ACHN (cell line): ENCODE results near the gene RNF186.
A peak's percentile ranks its signal among the peaks of the same experiment; 100 is the strongest.
"Not testable (repeated sequence)": the region's sequence is repeated elsewhere in the genome, so short reads cannot be mapped to it uniquely, and the experiment has no call there.

Experiments
- DNase-seq: peaks from one replicate; pipeline ENCODE4 v3.0.0-alpha.2; 2015
- in situ Hi-C: cut with HindIII; loops from 2 replicates; pipeline ENCODE4 v1.10.0; 2017; ENCODE audit warnings: low sequenced_read_pairs, low pct_ligation_motif_present, low pct_unique_long_range_greater_than_20kb

Gene RNF186

DNA sequence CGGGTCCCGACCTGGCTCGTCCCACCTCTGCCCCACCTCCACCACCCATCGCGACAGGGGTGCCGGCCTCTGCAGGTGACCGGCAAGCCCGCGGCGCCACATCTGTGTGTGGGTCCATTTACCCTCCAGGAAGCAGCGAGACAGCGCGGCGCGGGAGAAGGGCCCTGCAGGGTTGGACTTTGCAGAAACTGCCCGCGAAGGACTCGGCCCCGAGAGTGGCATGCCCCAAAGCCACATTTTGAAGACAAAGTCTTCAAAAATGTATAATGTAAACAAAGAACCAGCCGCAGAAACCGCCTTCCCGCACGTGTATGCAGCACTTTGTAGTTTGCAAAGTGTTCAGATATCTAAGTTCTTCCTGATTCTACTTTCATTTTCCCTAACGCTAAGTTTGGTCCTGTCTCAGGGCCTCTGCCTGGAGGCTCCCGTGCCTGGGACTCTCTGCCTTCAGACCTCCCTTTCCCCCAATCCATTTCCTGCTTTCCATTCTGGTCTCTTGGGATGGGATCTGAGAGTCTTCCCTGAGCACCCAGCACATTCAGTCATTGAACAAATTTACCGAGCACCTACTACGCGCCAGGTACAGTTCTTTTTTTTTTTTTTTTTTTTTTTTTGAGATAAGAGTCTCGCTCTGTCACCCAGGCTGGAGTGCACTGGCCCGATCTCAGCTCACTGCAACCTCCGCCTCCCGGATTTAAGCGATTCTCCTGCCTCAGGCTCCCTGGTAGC lies 14.8 kb downstream of the RNF186 start:
- in situ Hi-C loops: no loop called here
- DNase-seq: peak; percentile 75

DNA sequence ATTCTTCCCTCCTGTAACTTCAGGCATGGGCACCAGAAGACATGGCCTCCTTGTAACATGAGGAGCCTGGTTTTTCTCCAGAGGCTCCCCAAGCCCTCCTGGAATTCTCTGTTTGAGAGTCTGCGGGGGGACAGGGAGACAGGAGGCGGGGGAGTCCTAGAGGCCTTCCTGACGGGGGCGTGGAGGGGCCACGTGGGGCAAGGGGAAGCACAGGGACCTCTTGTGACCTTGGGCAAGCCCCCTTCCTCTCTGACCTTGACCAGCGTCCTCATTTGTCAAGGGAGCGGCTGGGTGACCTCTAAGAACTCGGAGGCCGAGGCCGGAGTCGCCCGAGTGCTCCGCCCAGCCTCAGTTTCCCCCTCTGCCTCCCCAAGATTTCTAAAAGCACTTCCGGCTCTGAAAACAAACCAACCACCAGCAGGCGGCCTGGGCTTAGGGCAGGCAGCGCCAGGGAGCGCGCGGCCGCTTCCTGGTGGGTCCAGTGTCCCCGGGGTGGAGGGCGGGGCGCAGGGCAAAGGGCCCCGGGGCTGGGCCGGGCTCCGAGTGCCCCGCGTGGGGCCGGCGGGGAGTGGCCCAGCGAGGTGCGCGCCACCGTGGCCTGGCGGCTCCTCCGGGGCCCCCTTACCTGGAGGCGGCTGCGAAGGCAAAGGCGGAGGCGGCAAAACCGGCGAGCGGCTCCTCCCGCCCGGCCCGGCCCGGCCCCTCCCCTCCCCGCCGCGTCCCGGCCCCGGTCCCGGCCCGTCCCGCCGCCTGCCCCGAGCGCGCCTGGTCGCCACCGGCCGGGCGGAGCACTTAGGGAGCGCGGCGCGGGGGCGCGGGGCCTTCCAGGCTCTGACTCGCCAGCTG lies 15.6 kb downstream of the RNF186 start, which contains the start of gene TMCO4:
TSS of gene TMCO4 (minus strand) at position 687 of the 846 bp plus-strand sequence. CDS start 19,158 bp downstream, outside the sequence.
- in situ Hi-C loops: no loop called here
- peak; percentile 68 for DNase-seq

DNA sequence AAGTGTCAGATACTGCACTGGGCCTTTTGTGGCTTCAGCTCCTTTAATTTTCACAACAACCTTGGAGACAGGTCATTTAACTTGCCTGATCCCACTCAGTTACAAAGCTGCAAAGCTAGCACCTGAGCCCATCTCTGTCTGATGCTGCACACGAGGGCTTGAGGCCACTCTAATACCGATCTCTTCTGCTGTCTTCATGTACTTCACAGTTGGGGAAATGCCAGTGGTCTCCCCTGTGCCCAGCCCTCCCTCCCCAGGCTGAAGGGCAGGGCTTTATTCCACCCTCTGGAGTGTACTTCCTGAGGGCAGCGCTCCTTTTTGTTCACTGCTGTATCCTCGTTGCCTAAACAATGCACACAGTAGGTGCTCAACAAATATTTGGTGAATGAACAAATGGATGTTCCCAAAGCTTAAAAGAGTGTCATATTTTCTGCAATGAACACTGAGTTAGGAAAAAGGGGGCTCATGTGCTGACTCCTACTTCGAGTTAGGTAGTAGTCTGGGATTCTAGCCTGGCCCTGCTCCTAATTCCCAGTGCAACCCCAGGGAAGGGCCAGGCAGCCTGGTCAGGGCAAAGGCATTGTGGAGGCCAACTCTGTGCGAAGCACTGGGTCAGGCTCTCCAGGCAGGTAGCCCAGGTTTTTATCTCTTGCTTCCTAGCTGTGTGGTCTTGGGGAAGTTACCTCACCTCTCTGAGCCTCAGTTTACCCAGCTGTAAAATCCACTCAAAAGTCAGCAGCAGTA lies 16.4 kb downstream of the RNF186 start:
- no peak for DNase-seq
- in situ Hi-C loops: no loop called here

GRCh38 chr1:19797827-19798226 lies 17.3 kb downstream of the RNF186 start:
- no peak for DNase-seq
- in situ Hi-C loops: no loop called here

- in situ Hi-C loops: no loop called here
- DNase-seq: no peak
These were observed 20.5 kb downstream of the RNF186 start for GRCh38 chr1:19794583-19794982.

DNA sequence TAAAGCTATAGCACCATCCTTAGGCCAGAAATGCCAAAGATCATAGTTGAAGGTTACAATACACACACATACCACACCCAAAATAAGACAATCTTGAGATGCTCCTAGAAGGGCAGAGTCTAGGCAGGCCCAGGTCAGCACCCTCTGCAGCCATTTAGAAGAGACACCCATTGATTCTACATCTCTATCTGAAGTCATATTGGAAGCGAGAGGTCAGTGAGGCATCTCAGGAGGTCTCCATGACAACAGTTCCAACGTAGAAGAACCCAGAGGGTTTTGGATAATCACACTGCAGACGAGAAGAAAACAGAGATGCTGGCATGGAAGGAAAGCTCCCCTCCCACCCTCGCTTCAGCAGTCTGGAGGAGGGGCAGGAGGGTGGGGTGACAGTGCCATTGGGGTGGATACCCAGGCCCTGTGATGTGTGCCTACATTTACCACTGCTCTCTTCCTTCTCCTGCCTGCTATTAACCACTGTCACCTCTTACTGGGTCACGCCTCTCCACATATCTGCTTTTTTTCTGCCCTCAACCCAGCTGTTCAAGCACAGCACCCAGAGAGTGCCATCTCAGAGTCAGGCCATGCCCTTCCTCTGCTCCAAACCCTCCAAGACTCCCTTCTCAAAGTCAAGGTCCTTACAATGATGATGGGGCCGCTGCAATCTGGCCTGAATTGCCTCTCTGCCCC lies 21.6 kb downstream of the RNF186 start:
- DNase-seq: no peak
- in situ Hi-C loops: no loop called here

GRCh38 chr1:19792237-19793002 lies 22.7 kb downstream of the RNF186 start:
- no peak for DNase-seq
- in situ Hi-C loops: no loop called here

- DNase-seq: not testable (repeated sequence)
These were observed 24.8 kb downstream of the RNF186 start for GRCh38 chr1:19790061-19790975.

GRCh38 chr1:19786988-19787423 lies 28.1 kb downstream of the RNF186 start:
- in situ Hi-C loops: no loop called here
- DNase-seq: no peak

More at GRCh38 chr1:19790061-19790975, 24.8 kb downstream of the RNF186 start:
- in situ Hi-C loops: not testable (repeated sequence)

DNA sequence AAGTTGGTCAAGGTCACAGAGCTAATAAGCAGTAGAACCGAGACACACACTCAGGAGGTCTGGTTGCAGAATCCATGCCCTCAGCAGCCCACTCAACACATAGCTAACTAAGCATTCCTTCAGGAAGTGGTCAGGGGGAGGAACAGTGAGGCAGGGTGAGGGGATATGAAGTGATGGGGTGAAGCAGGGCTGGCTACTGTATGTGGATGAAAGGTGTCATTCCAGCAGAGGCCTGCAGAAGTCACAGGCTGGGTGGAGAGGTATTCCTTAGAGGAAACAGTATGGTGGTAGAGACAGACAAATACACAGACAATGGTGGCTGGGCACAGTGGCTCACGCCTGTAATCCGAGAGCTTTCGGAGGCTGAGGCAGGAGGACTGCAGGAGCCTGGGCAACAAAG lies 29.4 kb downstream of the RNF186 start:
- no peak for DNase-seq
- in situ Hi-C loops: no loop called here

DNA sequence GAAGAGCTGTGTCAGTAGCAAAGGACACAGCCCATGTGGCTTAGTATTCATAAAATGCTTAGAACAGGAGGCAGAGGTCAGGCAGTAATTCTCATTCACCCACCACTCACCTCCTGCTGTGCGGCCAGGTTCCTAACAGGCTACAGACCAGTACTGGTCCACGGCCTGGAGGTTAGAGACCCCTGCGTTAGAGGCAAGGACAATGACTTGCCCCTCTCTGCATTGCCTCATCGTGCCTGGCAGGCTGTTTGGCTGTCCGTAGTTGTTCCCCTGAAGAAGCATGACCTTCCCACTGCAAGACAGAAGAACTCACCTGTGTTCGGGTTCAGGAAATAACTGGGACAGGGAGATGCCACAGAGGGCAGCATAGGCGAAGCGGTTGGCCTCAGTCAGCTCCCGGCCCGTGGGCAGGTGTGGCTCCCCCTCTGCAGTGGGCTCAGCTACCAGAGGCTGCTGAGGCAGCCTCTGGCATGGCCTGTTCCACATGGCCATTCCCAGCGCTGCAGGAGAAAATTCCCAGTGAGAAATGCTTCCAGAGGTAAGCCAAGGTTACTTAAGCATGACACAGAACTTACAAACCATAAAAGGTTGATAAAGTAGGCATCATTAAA lies 34.7 kb downstream of the RNF186 start:
- in situ Hi-C loops: no loop called here
- no peak for DNase-seq

DNA sequence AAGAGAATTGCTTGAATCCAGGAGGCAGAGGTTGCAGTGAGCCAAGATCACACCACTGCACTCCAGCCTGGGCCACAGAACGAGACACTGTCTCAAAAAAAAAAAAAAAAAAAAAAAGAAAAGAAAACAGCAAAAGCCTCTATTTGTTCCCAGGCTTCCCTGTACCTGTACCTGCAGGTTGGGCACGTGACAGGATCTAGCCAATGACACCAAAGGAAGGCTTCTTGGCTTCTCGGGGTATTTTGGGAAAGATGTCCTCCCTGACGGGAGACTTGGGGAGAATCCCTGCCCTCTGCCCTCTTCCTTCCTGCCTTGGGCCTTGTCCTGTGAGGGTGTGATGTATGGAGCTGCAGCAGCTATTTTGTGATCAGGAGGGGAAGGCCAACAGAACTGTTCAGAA lies 38.1 kb downstream of the RNF186 start:
- in situ Hi-C loops: no loop called here
- no peak for DNase-seq

GRCh38 chr1:19776287-19776686 lies 38.8 kb downstream of the RNF186 start:
- no peak for DNase-seq
- in situ Hi-C loops: no loop called here

- in situ Hi-C loops: no loop called here
- no peak for DNase-seq
These were observed 39.3 kb downstream of the RNF186 start for GRCh38 chr1:19775831-19776230.

GRCh38 chr1:19775317-19775716 lies 39.8 kb downstream of the RNF186 start:
- no peak for DNase-seq
- in situ Hi-C loops: no loop called here

- DNase-seq: no peak
- in situ Hi-C loops: no loop called here
These were observed 40.8 kb downstream of the RNF186 start for GRCh38 chr1:19774180-19774785.
